Measurements from ENCODE around the gene IL1RAPL1.

The IL1RAPL1 gene

DNA sequence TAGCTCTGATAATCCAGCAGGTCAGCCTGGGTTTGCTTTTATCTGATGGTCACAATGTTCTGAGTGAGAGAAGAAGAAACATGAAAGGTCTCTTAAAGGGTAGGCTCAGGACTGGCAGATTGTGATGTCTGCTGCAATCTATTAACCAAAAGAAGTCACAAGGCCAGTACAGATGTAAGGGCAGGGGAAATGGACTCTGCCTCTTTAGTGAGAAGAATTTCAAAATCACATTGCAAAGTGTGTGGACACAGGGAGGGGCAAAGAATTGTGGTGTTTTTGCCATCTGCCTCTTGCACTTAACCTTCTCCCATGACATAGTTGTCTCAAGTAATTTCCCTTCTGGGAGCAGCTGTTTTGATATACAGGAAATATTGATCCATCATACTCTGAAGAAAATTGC, 40.9 kb downstream of the IL1RAPL1 start:
- no peak for DNase-seq (ENCODE audit: low spot score)

DNA sequence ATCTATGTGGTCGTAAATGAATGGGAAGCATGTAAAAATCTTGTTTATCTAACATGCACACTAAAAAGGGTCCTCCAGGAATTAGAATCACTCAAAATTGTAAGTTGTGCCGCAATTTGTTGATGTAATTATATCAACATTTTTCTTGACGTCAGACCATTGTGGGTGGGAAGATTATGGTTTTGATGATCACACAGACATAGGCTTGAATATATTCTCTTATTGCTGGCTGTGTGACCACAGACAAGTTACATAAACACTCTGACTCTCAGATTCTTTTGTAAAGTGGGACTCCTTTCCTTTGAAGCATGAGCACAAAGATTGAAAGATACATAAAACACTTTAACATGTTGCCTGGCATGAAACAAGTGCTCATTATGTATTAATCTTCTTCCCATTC, 51.5 kb downstream of the IL1RAPL1 start:
- no peak for DNase-seq (ENCODE audit: low spot score)

DNA sequence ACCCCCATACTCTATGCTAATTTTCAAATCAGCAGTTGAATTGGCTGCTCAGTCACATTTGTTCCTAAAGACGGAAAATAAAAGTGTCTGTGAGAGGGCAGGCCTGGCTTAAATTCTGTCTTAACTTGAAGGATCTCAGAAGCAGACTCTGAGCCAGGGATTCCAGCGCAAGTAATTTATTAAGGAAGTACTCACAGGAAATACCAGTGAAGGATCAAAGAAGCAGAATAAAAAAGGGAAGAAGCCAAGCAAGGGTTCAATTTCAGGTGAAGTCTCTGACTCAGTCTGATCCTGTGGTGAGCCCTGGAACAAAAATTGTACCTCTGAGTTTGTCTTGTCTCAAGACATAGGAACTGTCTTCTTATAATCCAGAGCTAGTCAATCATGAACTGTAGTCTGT, 52.2 kb downstream of the IL1RAPL1 start:
- no peak for DNase-seq (ENCODE audit: low spot score)

DNA sequence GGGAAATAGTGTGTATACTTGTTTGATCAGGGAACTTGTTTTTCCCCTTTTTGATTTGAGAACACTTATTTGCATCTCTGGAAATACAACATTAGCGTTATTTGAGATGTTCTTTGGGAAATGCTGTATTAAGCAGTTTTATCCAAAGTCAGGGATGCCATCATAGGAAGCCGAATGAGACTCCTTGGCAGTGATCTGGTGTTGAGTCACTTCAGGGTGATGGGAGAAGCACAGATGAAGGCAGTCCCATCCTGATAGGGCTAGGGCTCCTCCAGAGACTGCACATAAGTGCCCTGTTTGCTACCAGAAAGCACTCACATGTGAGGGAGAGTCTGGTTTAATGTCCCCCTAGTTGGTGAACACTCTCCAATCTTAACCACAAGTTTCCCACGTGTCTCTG, 62.3 kb downstream of the IL1RAPL1 start:
- DNase-seq (ENCODE audit: low spot score), result no peak

DNA sequence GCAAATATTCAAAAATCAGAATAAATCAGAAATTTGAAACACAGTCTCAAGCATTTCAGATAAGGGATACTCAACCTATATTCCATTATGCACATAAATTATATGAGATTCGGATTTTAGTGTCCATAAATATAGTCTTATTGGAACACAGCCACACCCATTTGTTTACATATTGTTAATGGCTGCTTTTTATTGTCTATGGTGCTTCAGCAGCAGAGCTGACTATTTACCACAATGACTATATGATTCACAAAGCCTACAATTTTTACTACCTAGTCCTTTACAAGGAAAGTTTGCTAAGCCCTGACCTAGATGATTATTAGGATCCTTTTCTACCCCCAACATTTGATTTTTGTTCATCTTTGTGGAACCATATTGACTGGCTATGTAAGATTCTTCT, 63.9 kb downstream of the IL1RAPL1 start:
- DNase-seq (ENCODE audit: low spot score), result no peak

DNA sequence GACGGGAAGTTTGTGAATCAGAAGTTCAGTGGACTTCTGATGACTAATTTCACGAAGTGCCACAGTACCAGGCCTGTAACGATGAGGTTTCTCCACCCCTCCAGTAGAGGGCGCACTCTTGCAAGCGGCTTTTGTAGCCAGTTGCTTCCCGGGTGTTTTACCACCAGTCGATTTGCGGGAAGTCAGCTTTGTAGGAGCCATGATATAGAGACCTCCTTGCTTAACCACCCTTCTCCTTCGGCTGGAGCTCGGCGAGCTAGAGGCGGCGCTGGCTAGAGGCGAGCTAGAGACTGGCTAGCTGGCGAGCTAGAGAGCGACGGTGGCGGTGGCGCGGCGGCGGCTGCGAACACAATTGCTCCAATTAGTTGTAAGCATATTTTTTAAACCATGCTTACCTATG, 72.0 kb downstream of the IL1RAPL1 start:
- no peak for DNase-seq (ENCODE audit: low spot score)

DNA sequence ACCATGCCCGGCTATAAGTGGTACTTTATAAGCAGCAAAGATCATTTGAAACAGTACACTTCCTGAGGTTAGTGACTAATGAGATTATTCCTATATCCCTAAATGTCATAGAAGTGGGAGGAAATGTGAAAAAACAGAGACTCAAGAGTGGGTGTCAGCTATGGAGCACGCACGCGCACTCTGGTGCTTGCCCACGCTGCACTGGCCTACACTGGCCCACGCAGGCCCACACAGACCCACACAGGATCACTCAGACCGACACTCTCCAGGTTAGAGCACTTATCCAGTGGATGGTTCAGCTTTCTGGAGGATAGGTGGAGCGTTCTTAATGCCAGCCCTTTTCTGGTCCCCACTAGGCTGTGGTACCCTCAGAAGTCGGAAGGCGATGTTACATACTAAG, 78.5 kb downstream of the IL1RAPL1 start:
- no peak for DNase-seq (ENCODE audit: low spot score)

DNA sequence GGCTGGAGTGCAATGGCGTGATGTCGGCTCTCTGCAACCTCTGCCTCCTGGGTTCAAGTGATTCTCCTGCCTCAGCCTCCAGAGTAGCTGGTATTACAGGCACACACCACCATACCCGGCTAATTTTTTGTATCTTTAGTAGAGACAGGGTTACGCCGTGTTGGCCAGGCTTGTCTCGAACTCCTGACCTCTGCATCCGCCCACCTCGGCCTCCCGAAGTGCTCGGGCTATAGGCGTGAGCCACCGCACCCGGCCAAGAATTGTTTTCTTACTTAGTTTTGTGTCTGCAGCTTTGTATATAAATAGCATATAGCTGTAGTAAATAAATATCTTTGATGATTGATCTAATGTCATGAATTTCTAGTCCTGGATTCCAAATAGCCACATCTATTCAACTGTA, 81.1 kb downstream of the IL1RAPL1 start:
- no peak for DNase-seq (ENCODE audit: low spot score)

DNA sequence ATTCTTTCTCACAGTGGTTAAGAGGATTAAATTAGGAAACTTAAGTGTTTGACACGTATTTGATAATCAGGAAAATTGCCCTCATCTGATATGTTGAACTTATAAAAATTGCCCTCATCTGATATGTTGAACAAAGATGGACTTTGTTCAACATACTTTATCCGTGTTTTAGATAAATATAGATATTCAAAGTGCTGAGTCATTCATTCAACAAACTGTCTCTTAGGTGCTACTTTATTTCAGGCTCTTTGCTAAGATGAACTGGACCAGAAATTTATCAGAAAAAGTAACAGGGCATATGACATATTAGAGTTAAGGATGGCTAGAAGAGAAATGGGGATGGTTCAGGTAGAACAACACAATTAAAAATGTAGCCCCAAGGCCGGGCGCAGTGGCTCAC, 81.7 kb downstream of the IL1RAPL1 start:
- DNase-seq (ENCODE audit: low spot score), result no peak

DNA sequence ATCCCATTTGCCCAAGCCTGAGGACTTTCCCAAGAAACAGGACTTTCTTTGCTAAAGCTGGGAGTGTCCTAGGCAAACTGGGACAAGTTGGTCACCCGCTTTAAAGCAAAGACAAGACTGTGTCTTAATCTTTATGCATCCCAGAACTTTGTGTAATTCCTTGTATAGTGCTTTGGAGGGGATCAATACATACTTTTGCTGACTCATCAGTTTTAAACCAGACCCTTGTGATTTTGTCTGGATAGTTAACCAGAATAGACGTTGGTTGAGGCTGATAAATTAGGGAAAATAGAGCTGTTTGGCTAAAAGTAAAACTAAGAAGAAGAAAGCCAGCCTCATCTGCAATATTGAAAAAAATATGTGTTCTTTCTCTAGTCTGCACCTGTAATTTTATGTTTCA, 82.8 kb downstream of the IL1RAPL1 start:
- DNase-seq (ENCODE audit: low spot score), result no peak

DNA sequence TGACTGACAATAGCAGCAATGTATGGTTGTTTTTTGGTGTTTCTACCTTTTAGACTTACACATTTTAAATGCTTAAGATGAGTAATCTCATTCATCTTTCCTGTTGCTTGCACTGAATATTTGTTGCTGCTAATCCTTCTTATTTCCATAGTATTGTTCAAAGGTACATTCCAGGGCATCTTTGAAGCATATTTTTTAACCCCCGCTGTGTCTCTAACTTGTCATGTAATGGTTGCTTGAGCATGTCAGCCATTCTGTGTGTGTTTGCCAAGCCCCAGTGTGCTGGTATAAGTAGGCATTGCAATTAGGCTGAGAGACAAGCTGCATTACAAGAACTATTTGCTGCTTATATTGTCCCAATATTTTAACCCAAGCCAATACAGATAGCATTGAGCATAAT, 87.9 kb downstream of the IL1RAPL1 start:
- no peak for DNase-seq (ENCODE audit: low spot score)

DNA sequence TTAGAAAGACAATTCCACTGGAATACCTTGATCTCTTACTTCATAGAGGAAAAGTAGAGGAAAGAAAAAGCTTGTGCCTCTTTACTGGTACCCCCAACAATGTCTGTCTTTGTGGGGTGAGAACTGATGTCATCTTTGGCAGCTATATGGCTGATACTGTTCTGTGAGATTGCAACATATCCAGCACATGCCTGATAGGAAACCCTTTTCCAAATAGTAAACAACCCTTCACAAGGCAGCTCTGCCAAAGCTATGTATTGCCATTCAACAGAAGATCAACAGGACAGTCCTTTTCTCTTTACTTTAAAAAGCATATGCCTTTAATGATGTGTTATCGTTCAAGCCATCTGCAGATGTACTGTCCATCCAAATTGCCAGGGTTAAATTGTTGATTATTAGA, 105.9 kb downstream of the IL1RAPL1 start:
- DNase-seq (ENCODE audit: low spot score), result peak; percentile 72

DNA sequence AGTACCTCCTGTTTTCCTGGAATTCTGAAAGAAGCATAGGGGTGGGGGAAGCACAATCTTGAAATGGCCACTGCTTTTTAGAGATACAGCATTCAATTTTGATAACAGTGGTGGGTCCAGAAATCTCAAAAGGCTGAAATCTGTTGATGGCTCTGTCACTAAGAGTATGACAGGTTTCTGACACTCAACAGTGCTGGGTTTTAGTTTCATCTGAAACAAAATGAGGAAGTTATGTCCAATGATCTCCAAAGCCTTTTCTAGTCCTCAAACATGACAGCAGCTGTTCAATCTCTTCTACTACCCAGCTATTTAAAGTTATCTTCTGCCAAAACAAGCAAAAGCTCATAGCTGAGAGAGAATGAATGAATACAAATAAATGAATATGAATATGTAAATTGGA, 110.5 kb downstream of the IL1RAPL1 start:
- no peak for DNase-seq (ENCODE audit: low spot score)

DNA sequence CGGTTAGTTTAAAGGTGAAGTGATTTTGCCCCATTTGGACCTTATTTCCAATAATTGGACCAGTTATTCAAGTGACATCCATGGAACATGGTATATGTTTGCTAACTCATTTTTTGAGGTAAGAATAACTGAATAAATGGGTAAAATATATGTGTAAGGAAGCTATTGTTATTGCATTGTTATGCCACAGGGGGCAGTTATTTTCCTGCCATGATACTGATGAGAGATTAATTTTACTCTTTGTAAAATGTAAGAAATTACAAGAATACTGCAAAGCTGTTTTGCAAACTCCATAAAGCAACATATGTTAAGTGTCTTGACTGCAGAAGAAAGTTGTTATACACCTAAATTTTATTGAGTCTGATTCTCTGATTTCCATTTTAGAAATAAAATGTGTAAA, 114.0 kb downstream of the IL1RAPL1 start:
- DNase-seq (ENCODE audit: low spot score), result no peak

DNA sequence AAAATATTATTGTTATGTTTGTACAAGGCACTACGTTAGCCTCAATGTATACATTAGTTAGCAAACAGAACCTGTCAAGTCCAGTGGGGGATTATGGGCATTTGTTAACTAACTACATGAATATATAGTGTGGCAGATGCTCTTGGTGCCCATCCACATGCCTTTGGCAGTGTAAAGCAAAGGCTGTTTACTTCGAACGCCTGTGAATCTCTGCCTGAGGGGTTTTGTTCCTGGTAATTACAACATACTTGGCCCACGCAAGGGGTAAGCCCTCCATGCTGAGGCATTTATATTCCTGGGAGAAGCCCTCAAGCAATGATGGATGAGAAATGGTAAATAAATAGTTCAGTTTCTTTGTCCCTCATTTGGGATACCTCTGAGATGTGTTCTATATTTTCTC, 119.7 kb downstream of the IL1RAPL1 start:
- DNase-seq (ENCODE audit: low spot score), result no peak

DNA sequence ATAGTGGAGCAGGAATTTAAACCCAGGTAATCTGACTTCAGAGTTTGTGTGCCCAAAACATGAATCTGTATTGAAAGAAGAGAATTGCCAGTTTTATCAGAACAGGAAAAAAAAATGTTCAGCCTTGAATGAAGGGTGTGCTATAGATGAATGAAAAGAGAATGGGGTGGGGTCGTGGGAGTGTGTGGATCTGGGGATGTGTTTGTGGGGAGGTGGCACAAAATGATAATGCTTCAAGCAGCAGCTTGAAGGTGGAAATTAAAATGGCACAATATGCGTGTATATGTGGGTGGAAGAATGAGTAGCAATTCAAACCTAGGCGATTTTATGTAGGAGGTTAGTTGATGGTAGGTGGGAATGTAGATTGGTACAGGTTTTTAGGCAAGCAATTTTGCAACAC, 122.2 kb downstream of the IL1RAPL1 start:
- DNase-seq (ENCODE audit: low spot score), result no peak

DNA sequence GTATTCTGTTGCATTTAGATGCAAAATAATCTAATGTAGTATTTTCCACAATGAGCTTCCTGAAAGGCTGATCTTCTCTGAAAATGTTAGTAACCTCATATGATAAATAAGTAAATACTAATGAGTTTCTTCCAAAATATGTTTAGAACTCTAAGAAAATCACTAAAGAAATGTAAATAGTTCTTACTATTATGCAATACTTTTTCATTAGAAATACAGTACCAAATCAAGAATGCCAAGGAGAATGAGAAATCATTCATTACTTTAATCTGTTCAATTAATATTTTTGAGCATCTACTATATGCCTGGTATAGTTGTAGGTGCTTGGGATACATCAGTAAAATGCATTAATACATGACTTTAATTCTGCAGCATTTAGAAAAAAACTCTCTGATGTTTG, 130.6 kb downstream of the IL1RAPL1 start:
- no peak for DNase-seq (ENCODE audit: low spot score)

DNA sequence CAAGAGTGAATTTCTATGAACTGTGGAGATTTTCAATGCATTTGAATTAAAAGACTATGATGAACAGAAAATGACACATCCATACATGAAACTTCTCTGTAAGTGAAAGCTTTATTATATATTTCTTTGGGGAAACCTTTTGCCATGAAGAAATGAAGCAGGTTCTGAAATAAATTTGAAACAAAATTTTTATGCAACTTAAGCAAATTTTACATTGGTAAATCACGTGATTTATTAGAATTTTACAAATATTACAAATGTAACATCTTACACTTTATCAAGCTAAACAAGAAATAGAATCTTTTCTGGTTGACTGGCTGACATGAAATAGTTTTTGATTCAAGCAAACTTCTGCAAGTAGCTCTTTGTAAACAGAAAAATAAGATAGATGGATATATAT, 131.2 kb downstream of the IL1RAPL1 start:
- DNase-seq (ENCODE audit: low spot score), result no peak

DNA sequence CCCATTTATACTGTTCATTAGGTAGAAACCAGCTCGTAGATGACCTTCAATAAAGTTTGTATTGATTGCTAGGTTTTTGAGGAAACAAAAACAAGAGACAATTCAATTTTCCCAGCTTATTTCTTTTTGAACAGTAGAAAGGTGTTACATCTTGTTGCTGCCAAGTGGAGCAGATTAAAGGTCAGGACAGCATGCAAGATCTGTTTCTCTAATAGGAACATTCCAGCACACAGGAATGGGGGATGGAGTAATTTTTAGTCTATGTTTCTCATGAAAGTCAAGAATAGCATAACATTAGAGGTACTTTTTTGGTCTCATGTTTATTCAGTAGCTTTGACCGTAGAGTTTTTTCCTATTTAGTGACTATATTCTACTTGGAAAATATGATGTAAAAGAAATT, 132.4 kb downstream of the IL1RAPL1 start:
- DNase-seq (ENCODE audit: low spot score), result no peak

DNA sequence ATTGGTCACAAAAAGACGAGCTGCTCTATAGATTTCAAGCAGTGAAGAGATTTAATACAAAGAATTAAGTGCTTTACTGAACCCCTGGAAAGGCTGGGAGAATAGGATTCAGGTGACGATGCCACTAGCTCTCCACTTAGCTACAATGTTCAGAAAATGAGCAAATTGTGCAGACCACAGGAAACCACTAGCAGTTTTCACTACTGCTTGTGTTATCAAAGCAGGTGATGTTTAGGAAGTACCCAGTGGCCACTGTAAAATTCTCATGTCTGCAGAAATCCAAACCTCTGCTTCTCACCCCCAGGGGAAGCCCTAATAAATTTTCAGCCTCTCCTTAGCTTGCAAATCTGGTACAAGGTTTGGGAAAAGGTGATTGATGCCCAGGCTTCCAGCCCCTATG, 165.1 kb downstream of the IL1RAPL1 start:
- DNase-seq (ENCODE audit: low spot score), result no peak

DNA sequence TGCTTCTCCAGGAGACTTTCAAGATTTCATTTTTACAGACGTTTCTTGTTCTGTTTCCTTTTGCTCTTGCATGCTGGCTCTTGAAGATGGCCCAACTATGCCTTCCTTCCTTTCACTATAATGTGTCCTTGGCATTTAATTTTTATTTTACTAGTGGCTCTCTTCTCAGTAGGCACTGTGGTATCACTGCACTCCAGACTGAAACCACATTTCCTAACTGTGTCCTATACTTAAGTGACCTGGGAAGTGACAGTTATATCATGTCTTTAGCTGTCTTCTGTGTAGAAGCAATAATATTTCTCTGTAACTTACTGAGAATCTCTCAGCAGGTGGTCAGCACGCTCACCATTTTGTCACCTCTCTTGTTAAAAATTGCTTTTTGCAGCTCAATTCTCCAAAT, 168.9 kb downstream of the IL1RAPL1 start:
- no peak for DNase-seq (ENCODE audit: low spot score)

DNA sequence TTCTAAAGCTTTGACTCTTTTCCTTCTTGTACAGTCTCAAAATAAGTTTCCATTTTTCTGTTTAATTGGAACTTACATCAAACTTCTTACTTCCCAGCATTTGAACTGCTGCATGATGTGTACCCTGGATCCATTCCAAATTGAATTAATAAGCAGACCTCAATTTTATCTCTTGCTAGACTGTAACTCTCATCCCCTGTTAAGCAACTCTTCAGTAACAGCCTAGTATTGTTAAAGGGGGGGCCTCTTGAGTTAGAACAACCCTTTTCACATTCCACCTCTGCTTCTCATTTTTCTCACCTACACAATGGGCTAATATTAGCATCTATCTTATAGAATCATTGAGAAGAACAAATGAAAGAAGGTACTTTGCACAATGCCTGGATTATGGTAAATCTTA, 169.4 kb downstream of the IL1RAPL1 start:
- no peak for DNase-seq (ENCODE audit: low spot score)

DNA sequence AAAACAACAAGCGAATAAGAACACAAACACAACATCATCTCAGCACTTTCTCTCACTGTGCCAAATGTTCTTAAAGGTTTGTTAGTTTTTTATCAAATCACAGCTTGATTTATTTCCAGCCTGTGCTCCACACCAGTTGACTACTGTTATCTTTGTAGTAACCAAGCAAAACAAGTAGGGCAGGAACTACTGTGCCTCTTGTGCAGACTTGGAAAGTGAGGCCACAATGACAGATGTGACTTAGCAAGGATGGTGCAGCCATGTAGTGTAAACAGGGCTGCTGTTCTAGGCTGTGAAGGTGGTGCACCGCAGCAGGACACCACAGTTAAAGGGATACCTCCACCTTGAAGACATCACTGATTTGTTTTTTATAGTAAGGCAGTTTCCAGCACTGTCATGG, 170.0 kb downstream of the IL1RAPL1 start:
- DNase-seq (ENCODE audit: low spot score), result no peak

DNA sequence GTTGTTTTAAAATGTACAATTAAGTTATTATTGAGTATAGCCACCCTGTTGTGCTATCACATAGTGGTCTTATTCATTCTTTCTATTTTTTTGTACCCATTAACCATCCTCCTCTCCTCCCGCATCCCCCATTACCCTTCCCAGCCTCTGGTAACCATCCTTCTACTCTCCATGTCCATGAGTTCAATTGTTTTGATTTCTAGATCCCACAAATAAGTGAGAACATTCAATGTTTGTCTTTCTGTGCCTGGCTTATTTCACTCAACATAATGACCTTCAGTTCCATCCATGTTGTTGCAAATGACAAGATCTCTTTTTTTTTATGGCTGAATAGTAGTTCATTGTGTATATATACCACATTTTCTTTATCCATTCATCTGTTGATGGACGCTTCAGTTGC, 179.3 kb downstream of the IL1RAPL1 start:
- peak; percentile 82 for DNase-seq (ENCODE audit: low spot score)

DNA sequence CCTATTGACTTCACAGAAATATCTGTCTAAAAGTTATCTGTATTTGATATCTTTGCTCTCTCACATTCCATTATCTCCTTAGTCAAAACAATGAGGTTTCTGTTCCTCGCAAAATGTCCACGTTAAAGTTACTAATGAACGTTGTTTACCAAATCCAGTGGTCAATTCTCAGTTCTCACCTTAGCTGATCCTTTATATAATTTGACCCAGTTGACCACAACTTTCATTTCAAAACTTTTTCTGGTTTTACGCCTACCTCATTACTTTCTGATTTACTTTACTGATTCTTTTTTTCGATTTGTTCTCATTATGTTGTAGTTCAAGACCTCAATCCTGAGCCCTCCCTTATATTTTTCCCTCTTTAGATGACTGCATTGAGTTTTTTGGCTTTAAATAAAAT, 186.6 kb downstream of the IL1RAPL1 start:
- no peak for DNase-seq (ENCODE audit: low spot score)

Measured in pons (tissue), 1 donor.